Endothelial cell of umbilical vein (primary cell): ENCODE data around the gene THSD7A. TPM values are rescaled to one million over a fixed set of nuclear protein-coding genes. Genes with fewer than 3 reads are reported as not detected.

Source experiments
- BruUV-seq: library from RNA; stranded (reverse); fragments of 400-500 nt; replicated peaks from 2 replicates; lab custom pipeline; 2021; lab: Mats Ljungman, UMichigan
- CTCF ChIA-PET: fragments of 300-600, 350-600 bp; sonication (Branson Sonifier 250); formaldehyde crosslinking; loops from one replicate; lab custom pipeline; 2021; ENCODE audit warnings: antibody characterized with exemption, inconsistent platforms; lab: Charles Lee
- POLR2A ChIA-PET: fragments of 300-600, 350-600 bp; sonication (Branson Sonifier 250); formaldehyde crosslinking; loops from one replicate; lab custom pipeline; 2021; ENCODE audit warnings: antibody characterized with exemption, inconsistent platforms; lab: Charles Lee
- DNase-seq: peaks from one replicate; pipeline ENCODE4 v3.0.0-alpha.2; 2011; ENCODE audit warnings: low read depth, low spot score
- FAIRE-seq: peaks from 2 replicates; lab custom pipeline; 2011; peaks lifted over from hg19 to GRCh38; lab: Jason Lieb, UNC
- H2AFZ ChIP-seq: 2 replicates; pipeline ENCODE4 v1.6.0; 2012; ENCODE audit warnings: low read depth, low read length, control low read depth, inconsistent platforms
- H3K27ac ChIP-seq: 2 replicates; pipeline ENCODE4 v1.5.1; 2011; ENCODE audit warnings: low read depth, mild to moderate bottlenecking, control low read depth, low read length, moderate library complexity; ENCODE audit not compliant: insufficient read depth
- H3K27me3 ChIP-seq, 2 experiments: 2 replicates each; pipeline versions ENCODE4 v1.6.0 to v1.6.1; 2011; ENCODE audit warnings: low read length in 2 of 2, mixed read lengths in 1 of 2; ENCODE audit not compliant: control insufficient read depth in 2 of 2, insufficient read depth in 2 of 2
- H3K36me3 ChIP-seq, 2 experiments: 2 replicates in 1 of 2; 3 replicates in 1 of 2; pipeline ENCODE4 v1.5.1; 2011; ENCODE audit warnings: low read length in 2 of 2, mild to moderate bottlenecking in 1 of 2, moderate library complexity in 1 of 2; ENCODE audit not compliant: control insufficient read depth in 2 of 2, insufficient read depth in 2 of 2; ENCODE audit errors: extremely low read depth in 1 of 2
- H3K4me1 ChIP-seq: 3 replicates; pipeline ENCODE4 v1.5.1; 2011; ENCODE audit warnings: mild to moderate bottlenecking, low read length; ENCODE audit not compliant: control insufficient read depth, insufficient read depth; ENCODE audit errors: extremely low read depth
- H3K4me2 ChIP-seq: 2 replicates; pipeline ENCODE4 v1.6.1; 2011; ENCODE audit warnings: low read length, control low read depth, mixed read lengths; ENCODE audit not compliant: insufficient read depth
- H3K4me3 ChIP-seq, 3 experiments: fragments of 200-600 bp in 1 of 3; sonication (generic), shearing (Covaris generic) in 1 of 3; replicated peaks in 1 of 3; 2 replicates each; pipeline ENCODE4 v1.5.1; 2011 to 2016; ENCODE audit warnings: control low read depth in 3 of 3, low read length in 3 of 3, mild to moderate bottlenecking in 2 of 3, inconsistent platforms in 1 of 3, low read depth in 1 of 3, moderate library complexity in 1 of 3; ENCODE audit not compliant: insufficient read depth in 1 of 3
- H3K79me2 ChIP-seq: 2 replicates; pipeline ENCODE4 v1.6.0; 2012; ENCODE audit warnings: low read length, inconsistent platforms; ENCODE audit not compliant: control insufficient read depth, insufficient read depth
- H3K9ac ChIP-seq: replicated peaks from 2 replicates; pipeline ENCODE3; 2011; ENCODE audit warnings: low read length, control low read depth; ENCODE audit not compliant: insufficient read depth; ENCODE audit errors: extremely low read depth
- H3K9me1 ChIP-seq: replicated peaks from 3 replicates; pipeline ENCODE4 v1.6.0; 2011; ENCODE audit warnings: mild to moderate bottlenecking, low read length; ENCODE audit not compliant: control insufficient read depth, insufficient read depth; ENCODE audit errors: extremely low read depth
- H3K9me3 ChIP-seq: replicated peaks from 2 replicates; pipeline ENCODE4 v1.5.1; 2012; ENCODE audit warnings: low read length, inconsistent platforms; ENCODE audit not compliant: control insufficient read depth, insufficient read depth
- H4K20me1 ChIP-seq: replicated peaks from 2 replicates; pipeline ENCODE3; 2011; ENCODE audit warnings: mild to moderate bottlenecking, low read length; ENCODE audit not compliant: control insufficient read depth, insufficient read depth; ENCODE audit errors: extremely low read depth
- CTCF ChIP-seq, 2 donors: IDR thresholded peaks; 1 replicate in 1 of 2; 2 replicates in 1 of 2; pipeline ENCODE4 v1.5.1; 2011; ENCODE audit warnings: low read length in 2 of 2, mild to moderate bottlenecking in 2 of 2, moderate library complexity in 2 of 2, control low read depth in 1 of 2, inconsistent platforms in 1 of 2, low read depth in 1 of 2; ENCODE audit not compliant: insufficient read depth in 1 of 2; ENCODE audit errors: extremely low read depth in 1 of 2
- EZH2 ChIP-seq: IDR thresholded peaks from 2 replicates; pipeline ENCODE4 v1.6.1; 2012; ENCODE audit warnings: borderline replicate concordance, low read depth, mild to moderate bottlenecking, moderate library complexity, low read length, inconsistent platforms; ENCODE audit not compliant: severe bottlenecking
- FOS ChIP-seq: IDR thresholded peaks from 2 replicates; pipeline ENCODE4 v1.6.1; 2011; ENCODE audit warnings: mild to moderate bottlenecking, low read length, moderate library complexity, borderline replicate concordance; ENCODE audit not compliant: insufficient read depth
- GATA2 ChIP-seq: IDR thresholded peaks from 2 replicates; pipeline ENCODE4 v1.7.0; 2011; ENCODE audit warnings: low read depth, mild to moderate bottlenecking, moderate library complexity, mixed read lengths, low read length; ENCODE audit not compliant: insufficient read length, insufficient read depth
- JUN ChIP-seq: IDR thresholded peaks from 2 replicates; pipeline ENCODE4 v1.6.1; 2011; ENCODE audit warnings: borderline replicate concordance, low read depth; ENCODE audit not compliant: insufficient read length, insufficient read depth
- MAX ChIP-seq: IDR thresholded peaks from 2 replicates; pipeline ENCODE4 v1.6.1; 2011; ENCODE audit not compliant: insufficient read depth, insufficient read length
- MYC ChIP-seq: IDR thresholded peaks from one replicate; pipeline ENCODE4 v1.6.1; 2011; ENCODE audit warnings: mild to moderate bottlenecking, low read depth, low read length
- POLR2A ChIP-seq: IDR thresholded peaks from 2 replicates; pipeline ENCODE4 v1.6.1; 2012; ENCODE audit warnings: low read depth, mild to moderate bottlenecking, control low read depth, low read length
- POLR2AphosphoS5 ChIP-seq: IDR thresholded peaks from 2 replicates; pipeline ENCODE4 v1.6.1; 2012; ENCODE audit warnings: low read depth, mild to moderate bottlenecking, control low read depth, low read length, moderate library complexity; ENCODE audit not compliant: insufficient read depth
- dilution Hi-C: fragments of 300-500 bp; cut with MboI; formaldehyde crosslinking; loops from one replicate; pipeline ENCODE4 v1.15.0; 2019; ENCODE audit warnings: low sequenced_read_pairs; ENCODE audit not compliant: extremely low pct_ligation_motif_present
- intact Hi-C: fragments of 100-400 bp; cut with micrococcal nuclease; formaldehyde crosslinking; loops from one replicate; pipeline ENCODE4 v1.10.0; 2022
- polyA plus RNA-seq, 4 experiments: library from polyadenylated mRNA; depleted of rRNA in 3 of 4; stranded (reverse) in 3 of 4; unstranded in 1 of 4; fragments of >200 nt; gene quantifications; 2 replicates each; pipeline versions ENCODE4 v1.2.1 to v1.2.3, GENCODE V29; 2011 to 2012; ENCODE audit warnings: missing spikeins in 1 of 4
- total RNA-seq: library from RNA; stranded (reverse); gene quantifications from 2 replicates; pipeline ENCODE4 v1.2.3, GENCODE V29; 2021

Gene THSD7A
- total and polyA plus RNA-seq, 2 donors (not counting 3 experiments of a cell fraction or from before 2014, with no cell fraction given): 3.3 to 12.7 TPM

- TF ChIP-seq GATA2: no peak
- no peak for TF ChIP-seq CTCF (IDR thresholded peaks at IDR 0.05; ENCODE audit: extremely low read depth in 1 of 2, insufficient read depth in 1 of 2, low read depth in 1 of 2, low read length in 2 of 2)
- TF ChIP-seq MYC: no peak
- TF ChIP-seq POLR2AphosphoS5: no peak
- TF ChIP-seq MAX: no peak
- TF ChIP-seq JUN: no peak
- no peak for TF ChIP-seq FOS
- TF ChIP-seq EZH2: no peak
- TF ChIP-seq POLR2A: no peak
- H3K27ac ChIP-seq: no peak overlapping the region
- CTCF ChIA-PET: no interaction called here
- H3K36me3 ChIP-seq: no peaks in the 10 kb centered on the region
- no peak overlapping the region for H2AFZ ChIP-seq
- dilution Hi-C loops (no loop called here), intact Hi-C loops (no loop called here)
- peaks cover 7% of the 10 kb centered on the region for H3K4me1 ChIP-seq
- no peaks in the 10 kb centered on the region for H3K9me1 ChIP-seq
- POLR2A ChIA-PET: no interaction called here
- H4K20me1 ChIP-seq: no peaks in the 10 kb centered on the region
- no peaks in the 10 kb centered on the region for H3K9me3 ChIP-seq
- FAIRE-seq: no peak
- no peaks in the 10 kb centered on the region for H3K79me2 ChIP-seq
- H3K9ac ChIP-seq: no peak overlapping the region
- no peak for DNase-seq
- H3K4me3 ChIP-seq: no peak overlapping the region
- H3K27me3 ChIP-seq: no peaks in the 10 kb centered on the region
- BruUV-seq: no TSS peak
- no peak overlapping the region for H3K4me2 ChIP-seq
Observed at GRCh38 chr7:11613292-11613930, 218.6 kb downstream of the THSD7A start.
